ENCODE data around the gene ARID3B. TPM values are rescaled to one million over a fixed set of nuclear protein-coding genes. Genes with fewer than 3 reads are reported as not detected.

The ARID3B gene
- polyA plus RNA-seq, 1 of the 3 experiments (the other 2 are of a cell fraction), result 3.0 TPM

- no peaks in the 10 kb centered on the region for H4K20me1 ChIP-seq (ENCODE audit: insufficient read depth)
- no peaks in the 10 kb centered on the region for H3K27me3 ChIP-seq (ENCODE audit: insufficient read depth)
- no peak for TF ChIP-seq ELF1 (IDR thresholded peaks at IDR 0.05)
- no peak for TF ChIP-seq JUND (IDR thresholded peaks at IDR 0.05)
- TF ChIP-seq REST (IDR thresholded peaks at IDR 0.05; ENCODE audit: low read depth, low read length), result no peak
- no peak for TF ChIP-seq FOXJ3 (CRISPR knock-in tag; IDR thresholded peaks at IDR 0.05)
- no peak for TF ChIP-seq TCF12 (IDR thresholded peaks at IDR 0.05)
- no peak for TF ChIP-seq SMC3 (IDR thresholded peaks at IDR 0.05; ENCODE audit: low read depth, low read length)
- DNase-seq, result no peak
- ChIA-PET POLR2A (no interaction called here), CTCF (interaction anchor here (0.9 to 1.6 kb wide), 3 partner anchors 10 to 25 kb away, joined by 3 to 4 read pairs (median 3); no protein-coding TSS in a partner anchor)
- H3K4me1 ChIP-seq (ENCODE audit: control insufficient read depth in 1 of 2, insufficient read depth in 2 of 2, low read depth in 1 of 2, low read length in 1 of 2), result no peaks in the 10 kb centered on the region
- no peaks in the 10 kb centered on the region for H3K9me2 ChIP-seq
- H3F3A ChIP-seq (replicated peaks; ENCODE audit: insufficient read depth), result no peaks in the 10 kb centered on the region
- H3K4me3 ChIP-seq (ENCODE audit: low read depth in 2 of 2, low read length in 1 of 2), result no peak overlapping the region
- H2AFZ ChIP-seq (ENCODE audit: low read depth), result no peak overlapping the region
- no peak overlapping the region for H3K9ac ChIP-seq
- H3K4me2 ChIP-seq, result no peak overlapping the region
- H3K36me3 ChIP-seq (replicated peaks in 1 of 2; ENCODE audit: control insufficient read depth in 1 of 2, insufficient read depth in 2 of 2, low read length in 1 of 2), result no peaks in the 10 kb centered on the region
- no peaks in the 10 kb centered on the region for H3K9me3 ChIP-seq
- WGBS (ENCODE audit: low lambda C conversion rate), result 97% methylated on average over 2 of the region's 2 CpGs
- no peak overlapping the region for H3K27ac ChIP-seq (ENCODE audit: low read depth in 2 of 2, low read length in 1 of 2)
- H3K79me2 ChIP-seq (ENCODE audit: insufficient read depth), result no peaks in the 10 kb centered on the region
Observed at GRCh38 chr15:74499366-74499765, 41.7 kb upstream of the ARID3B start.

- H3K36me3 ChIP-seq (replicated peaks in 1 of 2; ENCODE audit: control insufficient read depth in 1 of 2, insufficient read depth in 2 of 2, low read length in 1 of 2), result no peaks in the 10 kb centered on the region
- no peak overlapping the region for H3K27ac ChIP-seq (ENCODE audit: low read depth in 2 of 2, low read length in 1 of 2)
- TF ChIP-seq FOXJ3 (CRISPR knock-in tag; IDR thresholded peaks at IDR 0.05), result no peak
- TF ChIP-seq ZBTB33 (IDR thresholded peaks at IDR 0.05; ENCODE audit: borderline replicate concordance, low read depth), result no peak
- TF ChIP-seq ELF1 (IDR thresholded peaks at IDR 0.05), result no peak
- no peak for TF ChIP-seq SMC3 (IDR thresholded peaks at IDR 0.05; ENCODE audit: low read depth, low read length)
- no peak for TF ChIP-seq CTCF (IDR thresholded peaks at IDR 0.05)
- TF ChIP-seq RAD21 (IDR thresholded peaks at IDR 0.05; ENCODE audit: low read length), result no peak
- no peak for TF ChIP-seq PBX3 (IDR thresholded peaks at IDR 0.05)
- no peak for TF ChIP-seq TEAD4 (IDR thresholded peaks at IDR 0.05; ENCODE audit: borderline replicate concordance, insufficient read depth)
- TF ChIP-seq NFIC (IDR thresholded peaks at IDR 0.05; ENCODE audit: borderline replicate concordance), result no peak
- no peak for TF ChIP-seq FOSL2 (IDR thresholded peaks at IDR 0.05; ENCODE audit: borderline replicate concordance, low read depth)
- no peak for TF ChIP-seq TCF12 (IDR thresholded peaks at IDR 0.05)
- TF ChIP-seq IRF3 (IDR thresholded peaks at IDR 0.05; ENCODE audit: low read depth, low read length), result no peak
- no peak overlapping the region for H3K9ac ChIP-seq
- 95% methylated on average over 2 of the region's 2 CpGs for WGBS (ENCODE audit: low lambda C conversion rate)
- H3K4me3 ChIP-seq (ENCODE audit: low read depth in 2 of 2, low read length in 1 of 2), result no peak overlapping the region
- no peaks in the 10 kb centered on the region for H3F3A ChIP-seq (replicated peaks; ENCODE audit: insufficient read depth)
- H3K4me2 ChIP-seq, result no peak overlapping the region
- H3K27me3 ChIP-seq (ENCODE audit: insufficient read depth), result no peaks in the 10 kb centered on the region
- H3K9me3 ChIP-seq, result no peaks in the 10 kb centered on the region
- H3K79me2 ChIP-seq (ENCODE audit: insufficient read depth), result no peaks in the 10 kb centered on the region
- H3K4me1 ChIP-seq (ENCODE audit: control insufficient read depth in 1 of 2, insufficient read depth in 2 of 2, low read depth in 1 of 2, low read length in 1 of 2), result no peaks in the 10 kb centered on the region
- H3K9me2 ChIP-seq, result no peaks in the 10 kb centered on the region
- no peak for DNase-seq
- ChIA-PET CTCF (interaction anchor here (0.6 to 0.8 kb wide), 2 partner anchors 61 to 178 kb away, joined by 3 read pairs; no protein-coding TSS in a partner anchor), POLR2A (no interaction called here)
- H4K20me1 ChIP-seq (ENCODE audit: insufficient read depth), result no peaks in the 10 kb centered on the region
- no peak overlapping the region for H2AFZ ChIP-seq (ENCODE audit: low read depth)
Observed at GRCh38 chr15:74500401-74500800, 40.6 kb upstream of the ARID3B start.

All from SK-N-SH (cell line).